Fibroblast of lung (primary cell): ENCODE measurements around the gene MYO7A. TPM values are rescaled to one million over a fixed set of nuclear protein-coding genes. Genes with fewer than 3 reads are reported as not detected.

Experiments used
- DNase-seq, 2 donors: peaks; one replicate each; pipeline versions ENCODE4 v3.0.0 to v3.0.0-alpha.2; 2010; ENCODE audit warnings: low read depth in 2 of 2
- H2AFZ ChIP-seq: 2 replicates; pipeline ENCODE4 v1.5.1; 2012; ENCODE audit warnings: low read length, control low read depth, inconsistent platforms
- H3K27ac ChIP-seq: 2 replicates; pipeline ENCODE4 v1.5.1; 2011; ENCODE audit warnings: low read length, control low read depth; ENCODE audit not compliant: insufficient read depth
- H3K27me3 ChIP-seq: 2 replicates; pipeline ENCODE4 v1.5.1; 2011; ENCODE audit warnings: mild to moderate bottlenecking, low read length; ENCODE audit not compliant: control insufficient read depth, insufficient read depth
- H3K36me3 ChIP-seq: 2 replicates; pipeline ENCODE4 v1.5.1; 2011; ENCODE audit warnings: low read length; ENCODE audit not compliant: control insufficient read depth, insufficient read depth
- H3K4me1 ChIP-seq: 2 replicates; pipeline ENCODE4 v1.5.1; 2011; ENCODE audit warnings: low read length; ENCODE audit not compliant: control insufficient read depth, insufficient read depth; ENCODE audit errors: extremely low read depth
- H3K4me2 ChIP-seq: 2 replicates; pipeline ENCODE4 v1.5.1; 2011; ENCODE audit warnings: low read length, control low read depth; ENCODE audit not compliant: insufficient read depth; ENCODE audit errors: extremely low read depth
- H3K4me3 ChIP-seq, 4 experiments: fragments of 200-600 bp in 1 of 4; sonication (generic) in 1 of 4; replicated peaks in 1 of 4; 2 replicates each; pipeline ENCODE4 v1.5.1; 2011 to 2016; ENCODE audit warnings: low read length in 4 of 4, low read depth in 3 of 4, mild to moderate bottlenecking in 3 of 4, control low read depth in 2 of 4, inconsistent platforms in 1 of 4, mixed read lengths in 1 of 4; ENCODE audit not compliant: insufficient read depth in 1 of 4; ENCODE audit errors: control extremely low read depth in 1 of 4
- H3K79me2 ChIP-seq: 2 replicates; pipeline ENCODE4 v1.5.1; 2012; ENCODE audit warnings: mild to moderate bottlenecking, low read length, inconsistent platforms; ENCODE audit not compliant: control insufficient read depth, insufficient read depth
- H3K9ac ChIP-seq: 2 replicates; pipeline ENCODE4 v1.5.1; 2011; ENCODE audit warnings: mild to moderate bottlenecking, low read length, control low read depth; ENCODE audit not compliant: insufficient read depth
- H3K9me3 ChIP-seq: 2 replicates; pipeline ENCODE4 v1.5.1; 2012; ENCODE audit warnings: low read depth, low read length; ENCODE audit not compliant: control insufficient read depth, insufficient read depth
- H4K20me1 ChIP-seq: 2 replicates; pipeline ENCODE4 v1.5.1; 2011; ENCODE audit warnings: low read length; ENCODE audit not compliant: control insufficient read depth, insufficient read depth; ENCODE audit errors: extremely low read depth
- EZH2 ChIP-seq: IDR thresholded peaks from 2 replicates; pipeline ENCODE4 v1.5.1; 2012; ENCODE audit warnings: low read length, control low read depth, mild to moderate bottlenecking; ENCODE audit errors: missing control alignments
- polyA plus RNA-seq, 2 donors: library from polyadenylated mRNA; depleted of rRNA in 1 of 2; stranded (reverse) in 1 of 2; unstranded in 1 of 2; fragments of >200 nt; gene quantifications; 2 replicates each; pipeline ENCODE4 v1.2.1, GENCODE V29; 2011 to 2012; ENCODE audit warnings: missing spikeins in 1 of 2
- total RNA-seq: library from RNA; depleted of rRNA; stranded (reverse); fragments of >200 nt; gene quantifications from 2 replicates; pipeline ENCODE4 v1.2.1, GENCODE V29; 2014
- TF ChIP-seq, protein P1 (sequence below), 2 donors: IDR thresholded peaks in 1 of 2; conservative IDR thresholded peaks in 1 of 2; 1 replicate in 1 of 2; 2 replicates in 1 of 2; pipeline ENCODE4 v1.5.1; 2011 to 2012; ENCODE audit warnings: low read length in 2 of 2, control low read depth in 1 of 2, inconsistent platforms in 1 of 2, low read depth in 1 of 2, mild to moderate bottlenecking in 1 of 2

The MYO7A gene
- total and polyA plus RNA-seq, 2 donors (not counting 1 experiment from before 2014, with no cell fraction given): 0.01 to 0.33 TPM

DNA sequence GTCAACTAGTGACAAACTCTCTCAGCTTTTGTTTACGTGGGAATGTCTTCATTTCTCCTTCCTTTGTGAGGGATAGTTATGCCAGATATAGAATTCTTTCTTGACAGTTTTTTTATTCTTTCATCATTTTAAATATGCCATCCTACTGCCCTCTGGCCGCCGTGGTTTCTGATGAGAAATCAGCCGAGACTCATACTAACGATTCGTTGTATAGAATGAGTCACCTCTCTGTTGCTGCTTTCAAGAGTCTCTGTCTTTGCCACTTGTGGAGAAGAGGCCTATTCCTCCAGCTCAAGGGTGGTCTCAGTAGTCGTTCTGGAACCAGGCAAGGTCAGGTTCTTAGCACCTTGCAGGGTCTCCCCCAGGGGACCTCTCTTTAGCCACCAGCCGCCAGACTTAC lies 8.0 kb downstream of the MYO7A start:
- H3K79me2 ChIP-seq: no peaks in the 10 kb centered on the region
- no peak overlapping the region for H3K4me2 ChIP-seq
- DNase-seq: peak; percentile 44 to 60
- no peak for TF ChIP-seq EZH2
- TF ChIP-seq, protein P1, sequence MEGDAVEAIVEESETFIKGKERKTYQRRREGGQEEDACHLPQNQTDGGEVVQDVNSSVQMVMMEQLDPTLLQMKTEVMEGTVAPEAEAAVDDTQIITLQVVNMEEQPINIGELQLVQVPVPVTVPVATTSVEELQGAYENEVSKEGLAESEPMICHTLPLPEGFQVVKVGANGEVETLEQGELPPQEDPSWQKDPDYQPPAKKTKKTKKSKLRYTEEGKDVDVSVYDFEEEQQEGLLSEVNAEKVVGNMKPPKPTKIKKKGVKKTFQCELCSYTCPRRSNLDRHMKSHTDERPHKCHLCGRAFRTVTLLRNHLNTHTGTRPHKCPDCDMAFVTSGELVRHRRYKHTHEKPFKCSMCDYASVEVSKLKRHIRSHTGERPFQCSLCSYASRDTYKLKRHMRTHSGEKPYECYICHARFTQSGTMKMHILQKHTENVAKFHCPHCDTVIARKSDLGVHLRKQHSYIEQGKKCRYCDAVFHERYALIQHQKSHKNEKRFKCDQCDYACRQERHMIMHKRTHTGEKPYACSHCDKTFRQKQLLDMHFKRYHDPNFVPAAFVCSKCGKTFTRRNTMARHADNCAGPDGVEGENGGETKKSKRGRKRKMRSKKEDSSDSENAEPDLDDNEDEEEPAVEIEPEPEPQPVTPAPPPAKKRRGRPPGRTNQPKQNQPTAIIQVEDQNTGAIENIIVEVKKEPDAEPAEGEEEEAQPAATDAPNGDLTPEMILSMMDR (conservative IDR thresholded peaks at IDR 0.05 in 1 of 2, IDR thresholded peaks at IDR 0.05 in 1 of 2; ENCODE audit: low read depth in 1 of 2, low read length in 2 of 2): no peak
- no peak overlapping the region for H3K27ac ChIP-seq
- H3K4me3 ChIP-seq: no peak overlapping the region
- no peaks in the 10 kb centered on the region for H3K9me3 ChIP-seq
- H4K20me1 ChIP-seq: no peaks in the 10 kb centered on the region
- H3K4me1 ChIP-seq: peaks cover 3% of the 10 kb centered on the region
- no peak overlapping the region for H2AFZ ChIP-seq
- no peaks in the 10 kb centered on the region for H3K36me3 ChIP-seq
- no peak overlapping the region for H3K9ac ChIP-seq
- peaks cover 3% of the 10 kb centered on the region for H3K27me3 ChIP-seq

DNA sequence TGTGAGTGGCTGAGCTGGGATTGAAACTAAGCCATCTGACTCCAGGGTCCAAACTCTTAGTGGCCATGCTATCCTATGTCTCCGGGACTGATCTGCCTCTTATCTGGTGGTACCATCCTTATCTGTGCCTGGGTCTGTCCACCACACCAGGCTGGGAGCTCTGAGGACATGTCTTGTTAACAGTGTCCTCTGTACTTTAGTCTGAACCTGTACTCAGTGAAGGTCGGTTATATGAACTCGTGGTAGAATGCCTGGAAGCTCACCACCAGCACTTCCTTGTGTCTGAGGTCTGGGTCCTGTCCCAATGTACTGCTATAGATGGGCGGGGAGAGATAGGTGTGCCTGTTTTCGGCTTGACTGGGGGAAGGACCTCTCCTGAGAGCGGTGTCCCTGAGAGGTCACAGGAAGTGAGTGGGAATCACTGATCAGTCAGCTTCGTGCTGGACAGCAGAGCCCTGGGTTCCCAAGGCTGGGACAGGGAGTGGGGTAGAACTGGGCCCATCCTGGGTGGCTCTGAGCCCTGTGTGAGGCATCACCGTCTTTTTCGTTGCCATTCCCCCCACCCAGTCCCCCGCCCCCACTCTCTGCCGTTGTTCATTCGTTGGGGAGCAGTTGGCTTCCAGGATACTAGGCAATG lies 8.9 kb downstream of the MYO7A start:
- no peak for TF ChIP-seq EZH2
- TF ChIP-seq, protein P1 (conservative IDR thresholded peaks at IDR 0.05 in 1 of 2, IDR thresholded peaks at IDR 0.05 in 1 of 2; ENCODE audit: low read depth in 1 of 2, low read length in 2 of 2): no peak
- no peak overlapping the region for H3K4me3 ChIP-seq
- no peaks in the 10 kb centered on the region for H3K9me3 ChIP-seq
- H3K4me1 ChIP-seq: peaks cover 2% of the 10 kb centered on the region
- H3K36me3 ChIP-seq: no peaks in the 10 kb centered on the region
- no peak overlapping the region for H3K9ac ChIP-seq
- H4K20me1 ChIP-seq: no peaks in the 10 kb centered on the region
- no peak overlapping the region for H2AFZ ChIP-seq
- no peak overlapping the region for H3K4me2 ChIP-seq
- DNase-seq: no peak
- H3K27me3 ChIP-seq: peaks cover 3% of the 10 kb centered on the region
- no peak overlapping the region for H3K27ac ChIP-seq
- no peaks in the 10 kb centered on the region for H3K79me2 ChIP-seq

DNA sequence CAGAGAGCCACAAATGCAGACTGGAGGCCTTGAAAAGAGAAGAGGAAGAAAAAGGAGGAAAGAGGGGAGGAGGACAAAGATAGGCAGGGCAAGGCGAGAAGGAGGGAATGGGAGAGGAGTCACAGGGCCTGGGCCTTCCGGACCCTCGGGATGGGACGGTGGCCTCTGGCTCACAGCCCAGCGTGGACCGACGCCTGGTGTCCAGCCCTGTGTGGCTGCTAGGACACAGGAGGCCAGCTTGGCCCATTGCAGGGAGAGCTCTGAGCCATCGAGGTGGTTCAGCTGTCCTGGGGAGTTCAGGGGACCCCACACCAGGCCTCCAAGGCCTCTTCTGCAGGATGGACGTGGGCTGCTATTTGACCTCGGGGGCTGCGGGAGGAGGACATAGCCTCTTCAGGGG lies 9.4 kb downstream of the MYO7A start:
- no peaks in the 10 kb centered on the region for H3K79me2 ChIP-seq
- no peaks in the 10 kb centered on the region for H3K9me3 ChIP-seq
- no peak overlapping the region for H2AFZ ChIP-seq
- no peak overlapping the region for H3K4me2 ChIP-seq
- no peak overlapping the region for H3K9ac ChIP-seq
- H3K27me3 ChIP-seq: peaks cover 3% of the 10 kb centered on the region
- H3K36me3 ChIP-seq: no peaks in the 10 kb centered on the region
- no peak for TF ChIP-seq EZH2
- TF ChIP-seq, protein P1 (conservative IDR thresholded peaks at IDR 0.05 in 1 of 2, IDR thresholded peaks at IDR 0.05 in 1 of 2; ENCODE audit: low read depth in 1 of 2, low read length in 2 of 2): no peak
- DNase-seq: no peak
- peaks cover 2% of the 10 kb centered on the region for H3K4me1 ChIP-seq
- H3K4me3 ChIP-seq: no peak overlapping the region
- H3K27ac ChIP-seq: no peak overlapping the region
- H4K20me1 ChIP-seq: no peaks in the 10 kb centered on the region
